OCI-LY7 (cell line): ENCODE measurements around the gene MRGPRX1. TPM values are rescaled to one million over a fixed set of nuclear protein-coding genes. Genes with fewer than 3 reads are reported as not detected.
"Not testable (repeated sequence)": the region's sequence is repeated elsewhere in the genome, so short reads cannot be mapped to it uniquely, and the experiment has no call there.

Experiments used
- BruUV-seq: library from RNA; stranded (reverse); fragments of 400-500 nt; replicated peaks from 2 replicates; lab custom pipeline; 2021; lab: Mats Ljungman, UMichigan
- CTCF ChIA-PET: fragments of 300-600 bp; sonication (Branson Sonifier 250); formaldehyde crosslinking; loops from one replicate; lab custom pipeline; 2022; ENCODE audit warnings: antibody characterized with exemption; ENCODE audit not compliant: unreplicated experiment; lab: Charles Lee
- POLR2A ChIA-PET: fragments of 300-600 bp; sonication (Branson Sonifier 250); formaldehyde crosslinking; loops from one replicate; lab custom pipeline; 2022; ENCODE audit warnings: antibody characterized with exemption; lab: Charles Lee
- DNase-seq: peaks from one replicate; pipeline ENCODE4 v3.0.0-alpha.2; 2015; ENCODE audit warnings: low spot score
- H2AFZ ChIP-seq: fragments of 200-600 bp; sonication (generic), shearing (Covaris generic); 2 replicates; pipeline ENCODE4 v1.6.1; 2014; ENCODE audit warnings: mild to moderate bottlenecking, antibody characterized with exemption, low read length, moderate library complexity
- H3K27ac ChIP-seq: fragments of 200-600 bp; sonication (generic); 2 replicates; pipeline ENCODE4 v1.5.1; 2014; ENCODE audit warnings: mixed run types, low read depth, mild to moderate bottlenecking, moderate library complexity, low read length, inconsistent platforms; ENCODE audit not compliant: poor library complexity, severe bottlenecking
- H3K36me3 ChIP-seq: fragments of 200-600 bp; sonication (generic); 2 replicates; pipeline ENCODE4 v1.6.1; 2014; ENCODE audit warnings: mild to moderate bottlenecking, antibody characterized with exemption, low read length, moderate library complexity, mixed read lengths; ENCODE audit not compliant: insufficient read depth
- H3K4me1 ChIP-seq: fragments of 200-600 bp; sonication (generic); 2 replicates; pipeline ENCODE4 v1.5.1; 2014; ENCODE audit warnings: mild to moderate bottlenecking, low read length; ENCODE audit not compliant: insufficient read depth, poor library complexity, severe bottlenecking
- H3K4me2 ChIP-seq: fragments of 200-600 bp; sonication (generic); 2 replicates; pipeline ENCODE4 v1.6.1; 2014; ENCODE audit warnings: mild to moderate bottlenecking, low read length
- H3K4me3 ChIP-seq: fragments of 200-600 bp; sonication (generic); 2 replicates; pipeline ENCODE4 v1.5.1; 2014; ENCODE audit warnings: mild to moderate bottlenecking, low read depth, low read length; ENCODE audit not compliant: poor library complexity, severe bottlenecking
- H3K79me2 ChIP-seq: fragments of 200-600 bp; sonication (generic); 2 replicates; pipeline ENCODE4 v1.6.1; 2016; ENCODE audit warnings: low read depth, mild to moderate bottlenecking, low read length, moderate library complexity, mixed read lengths; ENCODE audit not compliant: insufficient read depth
- H3K9me2 ChIP-seq: fragments of 200-600 bp; sonication (generic); 2 replicates; pipeline ENCODE4 v1.6.1; 2016; ENCODE audit warnings: mild to moderate bottlenecking, low read length, mixed read lengths; ENCODE audit not compliant: insufficient read depth
- H3K9me3 ChIP-seq: fragments of 200-600 bp; sonication (generic); 2 replicates; pipeline ENCODE4 v1.6.1; 2014; ENCODE audit warnings: mild to moderate bottlenecking, mixed run types, low read length, mixed read lengths
- H4K20me1 ChIP-seq: fragments of 200-600 bp; sonication (generic); 2 replicates; pipeline ENCODE4 v1.6.1; 2014; ENCODE audit warnings: mild to moderate bottlenecking, antibody characterized with exemption, low read length, moderate library complexity, mixed read lengths; ENCODE audit not compliant: insufficient read depth
- EZH2phosphoT487 ChIP-seq: fragments of 200-600 bp; sonication (generic); IDR thresholded peaks from 2 replicates; pipeline ENCODE4 v1.6.1; 2018; ENCODE audit warnings: low read depth, borderline replicate concordance, mild to moderate bottlenecking, mixed run types, antibody characterized with exemption, low read length, moderate library complexity, mixed read lengths
- intact Hi-C: fragments of 100-400 bp; cut with micrococcal nuclease; formaldehyde crosslinking; loops from one replicate; pipeline ENCODE4 v1.10.0; 2022; ENCODE audit not compliant: unreplicated experiment
- total RNA-seq, 2 experiments: library from RNA; depleted of rRNA in 1 of 2; stranded (reverse); fragments of >200 nt in 1 of 2; shearing (Covaris generic) in 1 of 2; gene quantifications; 2 replicates each; pipeline ENCODE4 v1.2.3, GENCODE V29; 2014 to 2022
- TF ChIP-seq, protein P1 (sequence below): fragments of 200-600 bp; sonication (generic); conservative IDR thresholded peaks from 2 replicates; pipeline ENCODE4 v1.5.1; 2014; ENCODE audit warnings: mild to moderate bottlenecking, antibody characterized with exemption, low read length, moderate library complexity, mixed read lengths

The MRGPRX1 gene
- total RNA-seq, 2 experiments from 2014 or later = not detected

DNA sequence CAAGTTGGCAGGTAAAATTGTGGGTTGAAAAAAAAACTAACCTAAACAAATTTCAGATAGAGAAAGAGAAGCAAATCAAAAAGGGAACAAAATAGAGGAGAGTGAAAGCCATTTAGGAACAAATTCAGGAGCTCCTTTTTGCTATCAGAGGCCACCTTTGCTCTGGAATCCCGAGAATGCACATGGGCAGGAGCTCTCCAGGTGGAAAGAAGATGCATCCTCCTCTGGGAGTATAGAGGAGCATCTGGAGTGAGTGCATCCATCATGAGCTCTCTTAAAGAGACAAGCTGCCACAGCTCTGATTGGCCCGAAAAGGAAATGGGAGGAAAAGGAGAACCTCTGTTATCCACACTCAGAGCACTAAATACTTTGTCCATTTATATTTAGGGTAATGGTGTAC is 26.3 kb downstream of the MRGPRX1 start:
- H3K27ac ChIP-seq = no peak overlapping the region
- no peaks in the 10 kb centered on the region for H4K20me1 ChIP-seq
- ChIA-PET POLR2A (no interaction called here), CTCF (no interaction called here)
- no peaks in the 10 kb centered on the region for H3K9me2 ChIP-seq
- no peaks in the 10 kb centered on the region for H3K4me1 ChIP-seq
- no TSS peak for BruUV-seq
- H3K4me3 ChIP-seq = no peak overlapping the region
- H3K9me3 ChIP-seq = no peaks in the 10 kb centered on the region
- no peaks in the 10 kb centered on the region for H3K79me2 ChIP-seq
- TF ChIP-seq EZH2phosphoT487 = no peak
- TF ChIP-seq, protein P1, sequence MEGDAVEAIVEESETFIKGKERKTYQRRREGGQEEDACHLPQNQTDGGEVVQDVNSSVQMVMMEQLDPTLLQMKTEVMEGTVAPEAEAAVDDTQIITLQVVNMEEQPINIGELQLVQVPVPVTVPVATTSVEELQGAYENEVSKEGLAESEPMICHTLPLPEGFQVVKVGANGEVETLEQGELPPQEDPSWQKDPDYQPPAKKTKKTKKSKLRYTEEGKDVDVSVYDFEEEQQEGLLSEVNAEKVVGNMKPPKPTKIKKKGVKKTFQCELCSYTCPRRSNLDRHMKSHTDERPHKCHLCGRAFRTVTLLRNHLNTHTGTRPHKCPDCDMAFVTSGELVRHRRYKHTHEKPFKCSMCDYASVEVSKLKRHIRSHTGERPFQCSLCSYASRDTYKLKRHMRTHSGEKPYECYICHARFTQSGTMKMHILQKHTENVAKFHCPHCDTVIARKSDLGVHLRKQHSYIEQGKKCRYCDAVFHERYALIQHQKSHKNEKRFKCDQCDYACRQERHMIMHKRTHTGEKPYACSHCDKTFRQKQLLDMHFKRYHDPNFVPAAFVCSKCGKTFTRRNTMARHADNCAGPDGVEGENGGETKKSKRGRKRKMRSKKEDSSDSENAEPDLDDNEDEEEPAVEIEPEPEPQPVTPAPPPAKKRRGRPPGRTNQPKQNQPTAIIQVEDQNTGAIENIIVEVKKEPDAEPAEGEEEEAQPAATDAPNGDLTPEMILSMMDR = no peak
- no peaks in the 10 kb centered on the region for H3K36me3 ChIP-seq
- no peak overlapping the region for H3K4me2 ChIP-seq
- intact Hi-C loops = no loop called here
- no peak for DNase-seq
- H2AFZ ChIP-seq = no peak overlapping the region

DNA sequence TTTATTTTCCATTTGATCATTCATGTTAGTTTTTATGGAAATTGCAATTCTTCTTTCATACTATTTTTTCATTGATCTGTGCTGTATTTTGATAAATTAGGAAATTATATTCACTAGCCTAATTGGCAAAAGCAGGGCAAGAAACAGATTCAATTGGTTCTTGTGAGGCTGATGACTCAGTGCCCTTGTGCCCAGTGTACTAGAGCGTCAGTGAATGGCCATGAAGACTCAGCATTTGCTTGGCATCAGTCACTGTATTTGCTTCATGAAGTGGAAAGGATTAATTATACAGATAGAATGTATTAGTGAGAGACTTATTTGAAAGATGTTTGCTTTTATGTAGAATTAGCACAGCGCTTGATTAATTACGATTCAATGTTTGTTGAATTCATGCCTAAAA is 31.8 kb downstream of the MRGPRX1 start:
- DNase-seq = no peak
- Histone ChIP-seq H3K4me2 (no peak overlapping the region), H3K9me2 (no peaks in the 10 kb centered on the region), H2AFZ (no peak overlapping the region), H3K4me3 (no peak overlapping the region), H3K4me1 (no peaks in the 10 kb centered on the region), H3K36me3 (no peaks in the 10 kb centered on the region), H3K9me3 (no peaks in the 10 kb centered on the region), H4K20me1 (no peaks in the 10 kb centered on the region), H3K27ac (no peak overlapping the region), H3K79me2 (no peaks in the 10 kb centered on the region)
- CTCF ChIA-PET = no interaction called here
- TF ChIP-seq, protein P1 = no peak
- no peak for TF ChIP-seq EZH2phosphoT487
- no TSS peak for BruUV-seq
- intact Hi-C loops = no loop called here
- POLR2A ChIA-PET = no interaction called here

DNA sequence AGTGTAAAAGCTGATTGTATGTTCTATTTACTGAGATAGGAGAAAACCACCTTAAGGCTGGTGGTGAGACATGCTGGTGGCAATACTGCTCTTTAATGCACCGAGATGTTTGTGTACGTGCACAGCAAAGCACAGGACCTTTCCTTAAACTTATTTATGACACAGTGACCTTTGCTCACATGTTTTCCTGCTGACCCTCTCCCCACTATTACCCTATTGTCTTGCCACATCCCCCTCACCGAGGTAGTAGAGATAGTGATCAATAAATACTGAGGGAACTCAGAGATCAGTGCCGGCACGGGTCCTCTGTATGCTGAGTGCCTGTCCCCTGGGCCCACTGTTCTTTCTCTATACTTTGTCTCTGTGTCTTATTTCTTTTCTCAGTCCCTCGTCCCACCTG is 38.6 kb downstream of the MRGPRX1 start:
- H3K36me3 ChIP-seq, H3K27ac ChIP-seq, BruUV-seq, H3K4me3 ChIP-seq, H3K9me2 ChIP-seq, H2AFZ ChIP-seq, intact Hi-C loops, H4K20me1 ChIP-seq, H3K9me3 ChIP-seq, H3K4me2 ChIP-seq, CTCF ChIA-PET, H3K79me2 ChIP-seq, H3K4me1 ChIP-seq, DNase-seq: not testable (repeated sequence)
- POLR2A ChIA-PET = interaction anchor here (1.0 kb wide), 1 partner anchor 14 kb away, joined by 5 read pairs; no protein-coding TSS in a partner anchor

DNA sequence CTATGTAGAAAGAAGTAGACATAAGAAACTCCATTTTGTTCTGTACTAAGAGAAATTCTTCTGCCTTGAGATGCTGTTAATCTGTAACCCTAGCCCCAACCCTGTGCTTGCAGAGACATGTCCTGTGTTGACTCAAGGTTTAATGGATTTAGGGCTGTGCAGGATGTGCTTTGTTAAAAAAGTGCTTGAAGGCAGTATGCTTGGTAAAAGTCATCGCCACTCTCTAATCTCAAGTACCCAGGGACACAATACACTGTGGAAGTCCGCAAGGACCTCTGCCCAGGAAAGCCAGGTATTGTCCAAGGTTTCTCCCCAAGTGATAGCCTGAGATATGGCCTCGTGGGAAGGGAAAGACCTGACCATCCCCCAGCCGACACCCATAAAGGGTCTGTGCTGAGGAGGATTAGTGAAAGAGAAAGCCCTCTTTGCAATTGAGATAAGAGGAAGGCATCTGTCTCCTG is 39.0 kb downstream of the MRGPRX1 start:
- POLR2A ChIA-PET = interaction anchor here (1.0 kb wide), 1 partner anchor 14 kb away, joined by 5 read pairs; no protein-coding TSS in a partner anchor
- DNase-seq, H3K4me1 ChIP-seq, H3K9me3 ChIP-seq, H3K4me2 ChIP-seq, H3K27ac ChIP-seq, H3K79me2 ChIP-seq, CTCF ChIA-PET, H2AFZ ChIP-seq, BruUV-seq, H3K36me3 ChIP-seq, H3K4me3 ChIP-seq, intact Hi-C loops, H4K20me1 ChIP-seq, H3K9me2 ChIP-seq: not testable (repeated sequence)

DNA sequence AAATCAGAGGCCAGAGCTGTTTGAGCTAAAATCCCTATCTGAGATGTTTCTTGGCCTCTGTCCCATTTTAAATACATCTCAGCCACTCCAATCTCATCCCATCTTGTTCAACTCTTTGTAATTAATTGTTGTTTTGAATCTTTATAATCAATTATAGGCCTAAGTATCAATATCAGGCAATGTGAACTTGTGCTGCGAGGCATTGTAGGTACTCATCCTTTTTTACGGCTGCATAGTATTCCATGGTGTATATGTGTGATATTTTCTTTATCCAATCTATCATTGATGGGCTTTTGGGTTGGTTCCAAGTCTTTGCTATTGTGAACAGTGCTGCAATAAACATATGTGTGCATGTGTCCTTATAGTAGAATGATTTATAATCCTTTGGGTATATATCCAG is 47.5 kb downstream of the MRGPRX1 start:
- not testable (repeated sequence) for H3K4me1 ChIP-seq, BruUV-seq

More for the DNA sequence above, 47.5 kb downstream of the MRGPRX1 start:
- intact Hi-C loops, H3K9me2 ChIP-seq, DNase-seq, H3K27ac ChIP-seq, H3K4me3 ChIP-seq, H4K20me1 ChIP-seq, CTCF ChIA-PET, H3K79me2 ChIP-seq, H3K9me3 ChIP-seq, H3K4me2 ChIP-seq, POLR2A ChIA-PET, H3K36me3 ChIP-seq, H2AFZ ChIP-seq: not testable (repeated sequence)
